DND-41 (cell line): Measurements from ENCODE around the gene OR52A5.

Source experiments
- ATAC-seq: fragments of 200-7000 bp; cut with Tn5 transposase; 3 replicates; pipeline ENCODE4 v1.9.1; 2021; ENCODE audit warnings: low read depth; ENCODE audit not compliant: insufficient read depth
- DNase-seq: peaks from one replicate; pipeline ENCODE4 v3.0.0-alpha.2; 2020
- H2AFZ ChIP-seq: 2 replicates; pipeline ENCODE4 v1.6.0; 2012; ENCODE audit warnings: low read depth, low read length
- H3K27ac ChIP-seq: 2 replicates; pipeline ENCODE4 v1.5.1; 2012; ENCODE audit warnings: low read length, inconsistent platforms
- H3K27me3 ChIP-seq: fragments of 200-600 bp; sonication (generic); 2 replicates; pipeline ENCODE4 v1.6.0; 2012; ENCODE audit warnings: low read length, mild to moderate bottlenecking, inconsistent platforms; ENCODE audit not compliant: insufficient read depth, poor library complexity
- H3K36me3 ChIP-seq: 2 replicates; pipeline ENCODE4 v1.5.1; 2012; ENCODE audit warnings: low read length, inconsistent platforms; ENCODE audit not compliant: insufficient read depth
- H3K4me1 ChIP-seq: 2 replicates; pipeline ENCODE4 v1.5.1; 2012; ENCODE audit warnings: mild to moderate bottlenecking, low read length; ENCODE audit not compliant: insufficient read depth
- H3K4me2 ChIP-seq: 2 replicates; pipeline ENCODE4 v1.6.0; 2012; ENCODE audit warnings: mild to moderate bottlenecking, moderate library complexity, low read length, inconsistent platforms; ENCODE audit not compliant: insufficient read depth
- H3K4me3 ChIP-seq, 2 experiments: fragments of 200-600 bp in 1 of 2; shearing (Covaris generic) in 1 of 2; 2 replicates each; pipeline ENCODE4 v1.5.1; 2012 to 2016; ENCODE audit warnings: inconsistent platforms in 2 of 2, low read length in 2 of 2, mild to moderate bottlenecking in 2 of 2, low read depth in 1 of 2, moderate library complexity in 1 of 2
- H3K79me2 ChIP-seq: 2 replicates; pipeline ENCODE4 v1.6.0; 2012; ENCODE audit warnings: low read length, inconsistent platforms; ENCODE audit not compliant: insufficient read depth
- H3K9ac ChIP-seq: 2 replicates; pipeline ENCODE4 v1.6.0; 2012; ENCODE audit warnings: low read depth, mild to moderate bottlenecking, inconsistent platforms, low read length, moderate library complexity
- H3K9me3 ChIP-seq: 2 replicates; pipeline ENCODE4 v1.5.1; 2012; ENCODE audit warnings: low read length, moderate library complexity, mild to moderate bottlenecking, inconsistent platforms; ENCODE audit not compliant: insufficient read depth, severe bottlenecking
- H4K20me1 ChIP-seq: 2 replicates; pipeline ENCODE4 v1.6.0; 2012; ENCODE audit warnings: low read length; ENCODE audit not compliant: insufficient read depth
- EZH2 ChIP-seq: IDR thresholded peaks from 3 replicates; pipeline ENCODE4 v1.6.1; 2012; ENCODE audit warnings: borderline replicate concordance, low read depth, mild to moderate bottlenecking, moderate library complexity, low read length, inconsistent platforms; ENCODE audit not compliant: severe bottlenecking
- TF ChIP-seq, protein P1 (sequence below): IDR thresholded peaks from 2 replicates; pipeline ENCODE4 v1.5.1; 2012; ENCODE audit warnings: borderline replicate concordance, low read length, moderate library complexity, mild to moderate bottlenecking; ENCODE audit not compliant: poor library complexity, severe bottlenecking; ENCODE audit errors: extremely low read depth

The OR52A5 gene

DNA sequence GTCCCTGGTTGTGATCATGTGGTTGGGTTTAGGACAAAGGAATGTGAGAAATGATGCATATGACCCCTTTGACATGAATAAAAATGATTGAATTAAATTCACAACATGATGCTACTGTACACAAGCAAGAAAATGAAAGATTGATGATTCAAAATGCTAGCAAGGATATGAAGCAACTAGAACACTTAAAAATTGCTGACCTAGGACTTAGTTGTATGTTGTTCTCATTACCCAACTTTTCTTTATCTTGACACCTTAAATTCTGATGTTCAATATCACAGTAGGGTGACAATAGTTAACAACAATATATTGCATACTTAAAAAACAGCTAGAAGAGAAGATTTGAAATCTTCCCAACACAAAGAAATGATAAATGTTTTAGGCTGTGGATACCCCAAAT lies 20.6 kb downstream of the OR52A5 start:
- DNase-seq: no peak
- no peak for TF ChIP-seq EZH2
- TF ChIP-seq, protein P1, sequence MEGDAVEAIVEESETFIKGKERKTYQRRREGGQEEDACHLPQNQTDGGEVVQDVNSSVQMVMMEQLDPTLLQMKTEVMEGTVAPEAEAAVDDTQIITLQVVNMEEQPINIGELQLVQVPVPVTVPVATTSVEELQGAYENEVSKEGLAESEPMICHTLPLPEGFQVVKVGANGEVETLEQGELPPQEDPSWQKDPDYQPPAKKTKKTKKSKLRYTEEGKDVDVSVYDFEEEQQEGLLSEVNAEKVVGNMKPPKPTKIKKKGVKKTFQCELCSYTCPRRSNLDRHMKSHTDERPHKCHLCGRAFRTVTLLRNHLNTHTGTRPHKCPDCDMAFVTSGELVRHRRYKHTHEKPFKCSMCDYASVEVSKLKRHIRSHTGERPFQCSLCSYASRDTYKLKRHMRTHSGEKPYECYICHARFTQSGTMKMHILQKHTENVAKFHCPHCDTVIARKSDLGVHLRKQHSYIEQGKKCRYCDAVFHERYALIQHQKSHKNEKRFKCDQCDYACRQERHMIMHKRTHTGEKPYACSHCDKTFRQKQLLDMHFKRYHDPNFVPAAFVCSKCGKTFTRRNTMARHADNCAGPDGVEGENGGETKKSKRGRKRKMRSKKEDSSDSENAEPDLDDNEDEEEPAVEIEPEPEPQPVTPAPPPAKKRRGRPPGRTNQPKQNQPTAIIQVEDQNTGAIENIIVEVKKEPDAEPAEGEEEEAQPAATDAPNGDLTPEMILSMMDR: no peak

GRCh38 chr11:5115339-5115738 lies 22.8 kb downstream of the OR52A5 start:
- Histone ChIP-seq H3K4me2 (no peak overlapping the region), H3K79me2 (no peaks in the 10 kb centered on the region), H3K27ac (no peak overlapping the region), H3K36me3 (no peaks in the 10 kb centered on the region), H4K20me1 (no peaks in the 10 kb centered on the region), H3K9me3 (no peaks in the 10 kb centered on the region), H3K9ac (no peak overlapping the region), H3K4me3 (no peak overlapping the region), H2AFZ (no peak overlapping the region), H3K4me1 (no peaks in the 10 kb centered on the region), H3K27me3 (peaks cover 6% of the 10 kb centered on the region)
- TF ChIP-seq EZH2: no peak
- TF ChIP-seq, protein P1: no peak
- DNase-seq: no peak
- no peak for ATAC-seq

More for the DNA sequence above, 20.6 kb downstream of the OR52A5 start:
- H2AFZ ChIP-seq: no peak overlapping the region
- ATAC-seq: no peak
- H3K4me1 ChIP-seq: no peaks in the 10 kb centered on the region
- H3K27ac ChIP-seq: no peak overlapping the region
- H3K9me3 ChIP-seq: no peaks in the 10 kb centered on the region
- no peak overlapping the region for H3K9ac ChIP-seq
- no peak overlapping the region for H3K4me2 ChIP-seq
- H3K27me3 ChIP-seq: peaks cover 6% of the 10 kb centered on the region
- no peaks in the 10 kb centered on the region for H3K79me2 ChIP-seq
- H3K4me3 ChIP-seq: no peak overlapping the region
- no peaks in the 10 kb centered on the region for H3K36me3 ChIP-seq
- H4K20me1 ChIP-seq: no peaks in the 10 kb centered on the region

GRCh38 chr11:5107285-5107684 lies 30.9 kb downstream of the OR52A5 start:
- no peak overlapping the region for H3K27ac ChIP-seq
- H3K4me1 ChIP-seq: no peaks in the 10 kb centered on the region
- DNase-seq (no peak), ATAC-seq (no peak)
- H3K79me2 ChIP-seq: no peaks in the 10 kb centered on the region
- H3K36me3 ChIP-seq: no peaks in the 10 kb centered on the region
- no peak overlapping the region for H2AFZ ChIP-seq
- no peaks in the 10 kb centered on the region for H3K9me3 ChIP-seq
- H4K20me1 ChIP-seq: no peaks in the 10 kb centered on the region
- TF ChIP-seq, protein P1: no peak
- no peak for TF ChIP-seq EZH2
- no peak overlapping the region for H3K9ac ChIP-seq
- no peak overlapping the region for H3K4me3 ChIP-seq
- H3K27me3 ChIP-seq: peaks cover 3% of the 10 kb centered on the region
- H3K4me2 ChIP-seq: no peak overlapping the region

- Histone ChIP-seq H3K9ac (no peak overlapping the region), H3K27ac (no peak overlapping the region), H4K20me1 (no peaks in the 10 kb centered on the region), H2AFZ (no peak overlapping the region), H3K9me3 (no peaks in the 10 kb centered on the region), H3K4me2 (no peak overlapping the region), H3K4me3 (no peak overlapping the region), H3K27me3 (peaks cover 7% of the 10 kb centered on the region), H3K36me3 (no peaks in the 10 kb centered on the region), H3K4me1 (no peaks in the 10 kb centered on the region), H3K79me2 (no peaks in the 10 kb centered on the region)
- DNase-seq (no peak), ATAC-seq (no peak)
- TF ChIP-seq, protein P1: no peak
- TF ChIP-seq EZH2: no peak
These were observed 35.1 kb downstream of the OR52A5 start for GRCh38 chr11:5103066-5103465.
